GM10266 (cell line): ENCODE measurements around the gene MCF2L2.
"Not testable (repeated sequence)": the region's sequence is repeated elsewhere in the genome, so short reads cannot be mapped to it uniquely, and the experiment has no call there.

Source experiments
- DNase-seq: peaks from one replicate; pipeline ENCODE4 v3.0.0; 2012; ENCODE audit errors: extremely low spot score
- CTCF ChIP-seq: IDR thresholded peaks from 2 replicates; pipeline ENCODE4 v1.5.1; 2012; ENCODE audit warnings: mild to moderate bottlenecking, low read depth; ENCODE audit not compliant: control insufficient read depth, insufficient read depth; ENCODE audit errors: missing control alignments

Gene MCF2L2

DNA sequence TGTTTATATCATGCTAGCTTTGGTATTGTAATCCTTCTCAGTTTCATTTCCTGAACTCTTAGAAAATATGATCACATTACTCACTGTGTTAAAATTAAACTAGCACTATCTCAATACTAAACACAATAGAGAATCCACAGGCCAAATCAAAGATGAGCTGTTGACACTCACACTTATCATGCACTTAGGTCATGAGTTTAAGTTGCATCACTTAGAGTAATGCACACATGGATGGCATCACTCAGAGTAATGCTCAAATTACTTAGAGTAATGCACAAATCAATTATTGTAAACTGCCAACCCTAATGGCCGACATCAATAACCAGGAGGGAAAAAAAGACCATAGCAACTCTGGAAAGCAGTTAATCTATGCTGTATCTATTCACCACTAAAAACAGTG is 40.0 kb upstream of the MCF2L2 start:
- TF ChIP-seq CTCF, result no peak
- no peak for DNase-seq

GRCh38 chr3:183466575-183466974 is 38.2 kb upstream of the MCF2L2 start:
- no peak for TF ChIP-seq CTCF
- no peak for DNase-seq

DNA sequence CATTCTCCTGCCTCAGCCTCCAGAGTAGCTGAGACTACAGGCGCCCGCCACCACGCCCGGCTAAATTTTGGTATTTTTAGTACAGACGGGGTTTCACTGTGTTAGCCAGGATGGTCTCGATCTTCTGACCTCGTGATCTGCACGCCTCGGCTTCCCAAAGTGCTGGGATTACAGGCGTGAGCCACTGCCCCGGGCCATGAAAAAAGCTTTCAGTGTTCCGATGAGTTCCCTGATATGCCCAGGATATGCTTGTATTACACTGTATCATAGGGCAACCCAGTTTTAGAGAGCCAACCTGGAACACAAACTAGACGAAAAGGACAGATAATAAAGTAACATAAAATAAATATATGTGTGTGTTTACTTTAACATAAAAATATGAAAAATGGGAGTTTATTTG is 37.3 kb upstream of the MCF2L2 start:
- not testable (repeated sequence) for DNase-seq

DNA sequence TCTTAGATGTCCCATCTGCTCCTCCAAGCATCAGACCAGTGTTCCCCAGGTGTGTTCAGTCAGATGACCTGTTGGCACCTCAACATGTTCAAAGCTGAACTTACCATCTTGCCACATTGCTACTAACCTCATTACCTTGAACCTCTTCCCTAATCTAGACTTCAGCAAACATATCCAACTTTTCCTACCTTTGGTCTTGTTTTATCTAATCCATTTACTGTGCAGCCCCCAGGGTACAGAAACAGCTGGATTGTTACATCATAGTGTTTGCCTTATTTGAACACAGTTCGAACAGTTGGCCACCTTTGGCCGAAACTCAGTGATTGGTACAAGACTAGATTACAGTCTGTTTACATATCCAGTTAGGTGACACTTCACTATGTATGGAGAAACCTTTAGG is 36.1 kb upstream of the MCF2L2 start:
- DNase-seq, result no peak
- no peak for TF ChIP-seq CTCF

DNA sequence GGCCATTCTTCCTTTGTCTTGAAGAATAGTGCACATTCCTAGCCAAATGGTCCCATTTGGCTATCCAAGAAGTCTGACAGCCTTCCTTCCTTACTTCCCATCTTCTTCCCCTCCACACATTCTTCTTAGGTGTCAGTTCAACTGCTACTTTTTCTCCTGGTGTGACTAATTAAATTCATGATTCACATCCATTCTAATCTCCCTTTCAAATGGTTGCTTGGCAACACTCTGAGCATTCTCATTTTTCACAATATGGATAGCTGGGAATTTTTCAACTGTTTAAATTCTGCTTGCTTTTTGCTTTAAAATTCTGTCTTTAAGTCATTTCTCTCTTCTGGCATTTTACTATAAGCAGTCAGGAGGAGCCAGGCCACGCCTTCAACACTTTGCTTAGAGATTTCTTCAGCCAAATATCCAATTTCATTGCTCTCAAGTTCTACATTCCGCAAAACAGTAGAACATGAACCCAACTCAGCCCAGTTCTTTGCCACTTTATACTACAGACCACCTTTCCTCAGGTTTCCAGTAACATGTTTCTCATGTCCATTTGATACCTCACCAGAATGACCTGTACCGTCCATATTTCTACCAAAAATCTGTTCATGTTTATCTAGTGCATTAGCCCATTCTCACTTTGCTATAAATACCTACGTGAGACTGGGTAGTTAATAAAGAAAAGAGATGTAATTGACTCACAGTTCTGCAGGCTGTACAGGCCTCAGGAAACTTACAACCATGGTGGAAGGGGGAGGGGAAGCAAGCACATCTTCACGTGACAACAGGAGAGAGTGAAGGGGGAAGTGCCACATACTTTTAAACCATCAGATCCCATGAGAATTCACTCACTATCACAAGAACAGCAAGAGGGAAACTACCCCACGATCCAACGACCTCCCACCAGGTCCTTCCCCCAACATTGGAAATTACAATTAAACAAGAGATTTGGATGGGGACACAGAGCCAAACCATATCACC is 31.9 kb upstream of the MCF2L2 start:
- no peak for TF ChIP-seq CTCF
- no peak for DNase-seq

DNA sequence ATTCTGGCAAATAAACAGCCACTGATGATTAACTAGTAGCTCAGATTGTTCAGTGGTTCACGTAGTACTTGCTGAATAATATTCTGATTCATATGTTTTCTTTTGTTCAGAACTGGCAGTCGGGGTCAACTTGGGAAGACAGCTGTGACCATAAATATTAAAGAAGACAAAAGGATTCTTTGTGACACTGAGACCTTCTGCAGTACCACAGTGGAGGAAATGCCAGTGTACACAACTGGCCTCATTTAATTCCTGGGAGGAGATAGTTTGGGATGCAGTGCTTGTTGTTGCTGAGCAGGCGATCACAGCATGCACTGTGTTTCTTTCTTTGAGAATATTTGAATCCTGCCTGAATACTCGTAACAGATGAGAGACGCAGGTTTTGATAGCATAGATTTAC is 26.7 kb upstream of the MCF2L2 start:
- no peak for DNase-seq
- no peak for TF ChIP-seq CTCF

GRCh38 chr3:183454064-183454463 is 25.6 kb upstream of the MCF2L2 start:
- DNase-seq, result no peak
- no peak for TF ChIP-seq CTCF
